ENCODE measurements around the gene TXNDC12.

DNA sequence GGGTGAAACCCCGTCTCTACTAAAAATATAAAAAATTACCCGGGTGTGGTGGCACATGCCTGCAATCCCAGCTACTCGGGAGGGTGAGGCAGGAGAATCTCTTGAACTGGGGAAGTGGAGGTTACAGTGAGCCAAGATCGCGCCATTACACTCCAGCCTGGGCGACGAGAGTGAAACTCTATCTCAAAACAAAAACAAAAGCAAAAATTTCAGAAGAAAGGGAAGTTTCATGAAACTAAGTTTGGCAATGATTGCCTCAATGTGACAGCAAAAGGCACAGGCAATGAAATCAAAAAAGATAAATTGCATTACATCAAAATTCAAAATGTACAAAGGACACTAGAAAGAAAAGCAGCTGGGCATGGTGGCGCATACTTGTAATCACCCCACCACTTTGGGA lies 41.2 kb upstream of the TXNDC12 start:
- TF ChIP-seq, protein P1, sequence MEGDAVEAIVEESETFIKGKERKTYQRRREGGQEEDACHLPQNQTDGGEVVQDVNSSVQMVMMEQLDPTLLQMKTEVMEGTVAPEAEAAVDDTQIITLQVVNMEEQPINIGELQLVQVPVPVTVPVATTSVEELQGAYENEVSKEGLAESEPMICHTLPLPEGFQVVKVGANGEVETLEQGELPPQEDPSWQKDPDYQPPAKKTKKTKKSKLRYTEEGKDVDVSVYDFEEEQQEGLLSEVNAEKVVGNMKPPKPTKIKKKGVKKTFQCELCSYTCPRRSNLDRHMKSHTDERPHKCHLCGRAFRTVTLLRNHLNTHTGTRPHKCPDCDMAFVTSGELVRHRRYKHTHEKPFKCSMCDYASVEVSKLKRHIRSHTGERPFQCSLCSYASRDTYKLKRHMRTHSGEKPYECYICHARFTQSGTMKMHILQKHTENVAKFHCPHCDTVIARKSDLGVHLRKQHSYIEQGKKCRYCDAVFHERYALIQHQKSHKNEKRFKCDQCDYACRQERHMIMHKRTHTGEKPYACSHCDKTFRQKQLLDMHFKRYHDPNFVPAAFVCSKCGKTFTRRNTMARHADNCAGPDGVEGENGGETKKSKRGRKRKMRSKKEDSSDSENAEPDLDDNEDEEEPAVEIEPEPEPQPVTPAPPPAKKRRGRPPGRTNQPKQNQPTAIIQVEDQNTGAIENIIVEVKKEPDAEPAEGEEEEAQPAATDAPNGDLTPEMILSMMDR (IDR thresholded peaks at IDR 0.05; ENCODE audit: borderline replicate concordance, extremely low read depth, low read length, poor library complexity, severe bottlenecking): no peak
- TF ChIP-seq EZH2 (IDR thresholded peaks at IDR 0.05; ENCODE audit: borderline replicate concordance, low read depth, low read length, severe bottlenecking): no peak

Measured in DND-41 (cell line).